GM12878 (cell line): ENCODE data around the gene CLK4. TPM values are rescaled to one million over a fixed set of nuclear protein-coding genes. Genes with fewer than 3 reads are reported as not detected.

Source experiments
- ATAC-seq: fragments of 200-7000 bp; cut with Tn5 transposase; 3 replicates; pipeline ENCODE4 v1.9.1; 2020; ENCODE audit warnings: mild to moderate bottlenecking, moderate library complexity
- BruUV-seq: library from RNA; stranded (reverse); fragments of 400-500 nt; replicated peaks from 2 replicates; lab custom pipeline; 2021; lab: Mats Ljungman, UMichigan
- CTCF ChIA-PET: fragments of 300-600 bp; sonication (Branson Sonifier 250); formaldehyde crosslinking; extraction: SDS; loops from one replicate; lab custom pipeline; 2021; ENCODE audit warnings: inconsistent platforms; lab: Yijun Ruan, JAX
- POLR2A ChIA-PET: fragments of 350-600 bp; formaldehyde crosslinking; extraction: SDS; loops from one replicate; lab custom pipeline; 2021; ENCODE audit warnings: inconsistent platforms; lab: Charles Lee
- RAD21 ChIA-PET: fragments of 300-600 bp; sonication (Branson Sonifier 250); formaldehyde crosslinking; loops from one replicate; lab custom pipeline; 2023; ENCODE audit warnings: antibody characterized with exemption; ENCODE audit not compliant: unreplicated experiment; lab: Charles Lee
- SMC1A ChIA-PET: fragments of 300-600 bp; sonication (Branson Sonifier 250); formaldehyde crosslinking; loops from one replicate; lab custom pipeline; 2023; ENCODE audit not compliant: unreplicated experiment, uncharacterized antibody; lab: Charles Lee
- DNase-seq: peaks from one replicate; pipeline ENCODE4 v3.0.0-alpha.2; 2011; ENCODE audit warnings: low read depth, low spot score
- FAIRE-seq: peaks from 3 replicates; lab custom pipeline; 2011; peaks lifted over from hg19 to GRCh38; lab: Jason Lieb, UNC
- H2AFZ ChIP-seq: 2 replicates; pipeline ENCODE4 v1.6.0; 2011; ENCODE audit warnings: low read depth, low read length, control low read depth; ENCODE audit not compliant: control insufficient read depth
- H3K27ac ChIP-seq: 2 replicates; pipeline ENCODE4 v1.5.1; 2011; ENCODE audit warnings: control low read depth; ENCODE audit not compliant: control insufficient read depth, insufficient read depth
- H3K27me3 ChIP-seq, 2 experiments: replicated peaks in 1 of 2; 2 replicates each; pipeline versions ENCODE4 v1.6.0 to v1.6.1; 2011; ENCODE audit warnings: low read length in 1 of 2; ENCODE audit not compliant: control insufficient read depth in 2 of 2, insufficient read depth in 2 of 2
- H3K36me3 ChIP-seq, 2 experiments: 2 replicates each; pipeline ENCODE4 v1.5.1; 2011; ENCODE audit warnings: low read length in 1 of 2; ENCODE audit not compliant: control insufficient read depth in 2 of 2, insufficient read depth in 2 of 2
- H3K4me1 ChIP-seq: 2 replicates; pipeline ENCODE4 v1.6.1; 2011; ENCODE audit warnings: mild to moderate bottlenecking, low read length, moderate library complexity, mixed read lengths; ENCODE audit not compliant: control insufficient read depth, insufficient read depth
- H3K4me2 ChIP-seq: 2 replicates; pipeline ENCODE4 v1.6.0; 2011; ENCODE audit warnings: control low read depth; ENCODE audit not compliant: control insufficient read depth, insufficient read depth
- H3K4me3 ChIP-seq: fragments of 200-600 bp; sonication (generic); 2 replicates; pipeline ENCODE4 v1.5.1; 2016
- H3K79me2 ChIP-seq: 2 replicates; pipeline ENCODE4 v1.6.0; 2011; ENCODE audit warnings: low read length; ENCODE audit not compliant: control insufficient read depth, insufficient read depth
- H3K9ac ChIP-seq: 2 replicates; pipeline ENCODE4 v1.8.0; 2011; ENCODE audit warnings: low read length, control low read depth, mixed read lengths; ENCODE audit not compliant: control insufficient read depth, insufficient read depth
- H3K9me3 ChIP-seq: replicated peaks from 3 replicates; pipeline ENCODE4 v1.5.1; 2011; ENCODE audit warnings: mild to moderate bottlenecking, low read length; ENCODE audit not compliant: control insufficient read depth, insufficient read depth
- H4K20me1 ChIP-seq: 2 replicates; pipeline ENCODE4 v1.6.0; 2011; ENCODE audit not compliant: control insufficient read depth, insufficient read depth
- BACH1 ChIP-seq: fragments of 450-650 bp; IDR thresholded peaks from 2 replicates; pipeline ENCODE4 v1.6.1; 2017; ENCODE audit warnings: mild to moderate bottlenecking, borderline replicate concordance
- GABPA ChIP-seq: IDR thresholded peaks from 2 replicates; pipeline ENCODE4 v1.6.1; 2014; ENCODE audit warnings: antibody characterized with exemption, low read depth, mild to moderate bottlenecking, inconsistent platforms
- IRF4 ChIP-seq: IDR thresholded peaks from 2 replicates; pipeline ENCODE4 v1.6.1; 2011; ENCODE audit warnings: low read depth, low read length
- SMAD1 ChIP-seq: fragments of 450-650 bp; IDR thresholded peaks from 2 replicates; pipeline ENCODE4 v1.6.1; 2018; ENCODE audit warnings: mild to moderate bottlenecking, low read depth; ENCODE audit not compliant: partially characterized antibody
- SREBF1 ChIP-seq: IDR thresholded peaks from 2 replicates; pipeline ENCODE4 v1.6.1; 2012; ENCODE audit warnings: mild to moderate bottlenecking, low read length
- WGBS: methylation state at CpG from one replicate; pipeline ENCODE4 v1.1.6; 2016; ENCODE audit warnings: low lambda C conversion rate; ENCODE audit not compliant: insufficient replicate concordance, insufficient coverage; ENCODE audit errors: missing lambda C conversion rate; 5-methylcytosine and 5-hydroxymethylcytosine counted together
- in situ Hi-C: fragments of 300-500 bp; cut with MboI; formaldehyde crosslinking; loops from 9 replicates; pipeline ENCODE4 v1.14.3; 2018; ENCODE audit warnings: mixed read lengths
- intact Hi-C: fragments of 100-400 bp; cut with micrococcal nuclease; formaldehyde crosslinking; loops from one replicate; pipeline ENCODE4 v1.14.2; 2022; ENCODE audit not compliant: unreplicated experiment
- polyA plus RNA-seq, 11 experiments: library from polyadenylated mRNA; depleted of rRNA in 4 of 11; unstranded in 6 of 11; stranded (reverse) in 5 of 11; fragments of >200 nt; fragmentation: Nextera tagmentation in 4 of 11; fragmentation: Illumina TruSeq in 1 of 11; extraction: Ambion mirVana in 4 of 11; extraction: Trizol in 1 of 11; gene quantifications; 1 replicate in 1 of 11; 2 replicates in 10 of 11; pipeline versions ENCODE4 v1.2.1 to v1.2.3, GENCODE V29; 2011 to 2016; ENCODE audit warnings: inconsistent platforms in 2 of 11, missing spikeins in 2 of 11, low read depth in 1 of 11
- total RNA-seq, 4 experiments: library from RNA; depleted of rRNA in 3 of 4; stranded (reverse); fragments of >200 nt in 3 of 4; fragmentation: Illumina TruSeq in 1 of 4; extraction: Trizol in 1 of 4; gene quantifications; 2 replicates each; pipeline versions ENCODE4 v1.2.1 to v1.2.3, GENCODE V29; 2013 to 2021
- TF ChIP-seq, protein P1 (sequence below): fragments of 450-650 bp; IDR thresholded peaks from 2 replicates; pipeline ENCODE4 v1.6.1; 2017; ENCODE audit warnings: borderline replicate concordance
- TF ChIP-seq, protein P2 (sequence below): IDR thresholded peaks from 2 replicates; pipeline ENCODE4 v1.6.1; 2011; ENCODE audit warnings: borderline replicate concordance, low read depth, mild to moderate bottlenecking, moderate library complexity, low read length; ENCODE audit not compliant: insufficient read depth, poor library complexity, severe bottlenecking
- TF ChIP-seq, protein P3 (sequence below): fragments of 450-650 bp; formaldehyde crosslinking; IDR thresholded peaks from 2 replicates; pipeline ENCODE4 v1.5.0; 2022; ENCODE audit warnings: mild to moderate bottlenecking, missing genetic modification characterization
- TF ChIP-seq, protein P4 (sequence below): fragments of 150-350 bp; IDR thresholded peaks from 2 replicates; pipeline ENCODE4 v1.6.1; 2014; ENCODE audit warnings: mild to moderate bottlenecking, low read depth, low read length

CLK4 gene
- total and polyA plus RNA-seq, 10 of the 15 experiments (the other 5 are each of a cell fraction or from before 2014, with no cell fraction given): 13.6 to 47.9 (median 19.1) TPM

DNA sequence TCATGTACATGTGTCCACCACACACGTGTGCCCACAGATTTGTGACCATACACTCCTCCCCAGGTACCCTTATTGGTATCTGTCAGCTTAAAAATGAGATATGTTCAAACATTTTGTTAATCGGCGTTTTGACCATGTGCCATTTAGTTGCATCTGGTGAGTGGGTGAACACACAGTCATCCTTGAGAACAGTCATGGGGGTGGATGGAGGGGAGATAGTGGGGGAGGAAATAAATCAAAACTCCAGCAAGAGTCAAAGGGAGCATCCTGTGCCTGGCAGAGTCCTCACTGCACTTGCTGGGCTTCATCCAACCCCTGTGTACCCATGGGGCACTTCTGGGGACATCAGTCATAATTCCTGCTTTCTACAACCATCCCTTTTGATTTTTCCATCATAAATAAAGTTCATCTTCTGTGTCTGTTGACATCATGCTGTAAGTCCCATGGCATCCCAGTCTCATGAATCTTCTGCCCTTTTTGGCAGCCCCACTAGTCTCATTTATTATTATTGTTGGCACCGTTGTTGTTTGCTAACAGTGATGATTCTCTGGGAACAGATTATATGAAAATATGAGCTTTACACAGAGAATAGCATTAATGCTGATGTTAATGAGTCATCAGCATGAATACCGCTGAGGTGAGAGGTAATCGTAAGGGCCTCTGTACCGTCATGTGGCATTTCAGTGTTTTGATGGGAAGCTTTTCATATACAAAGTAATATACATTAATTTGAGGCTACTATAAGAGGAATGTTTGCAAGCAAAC lies 24.4 kb upstream of the CLK4 start:
- DNase-seq (no peak), FAIRE-seq (no peak), ATAC-seq (no peak)
- intact Hi-C loops: no loop called here
- no peak overlapping the region for H3K27ac ChIP-seq
- ChIA-PET CTCF (no interaction called here), SMC1A (no interaction called here), RAD21 (no interaction called here), POLR2A (interaction anchor here (0.5 kb wide), 1 partner anchor 29 kb away, joined by 7 read pairs; no protein-coding TSS in a partner anchor)
- BruUV-seq: no TSS peak
- H3K4me2 ChIP-seq: no peak overlapping the region
- no peak overlapping the region for H3K9ac ChIP-seq
- no peaks in the 10 kb centered on the region for H3K36me3 ChIP-seq
- H2AFZ ChIP-seq: no peak overlapping the region
- H3K4me3 ChIP-seq: no peak overlapping the region
- H3K79me2 ChIP-seq: no peaks in the 10 kb centered on the region
- 60% methylated on average over 7 of the region's 7 CpGs for WGBS
- H3K9me3 ChIP-seq: no peaks in the 10 kb centered on the region; the same call in 2 of the 3 replicates
- H3K4me1 ChIP-seq: no peaks in the 10 kb centered on the region
- no peaks in the 10 kb centered on the region for H3K27me3 ChIP-seq
- H4K20me1 ChIP-seq: no peaks in the 10 kb centered on the region
- in situ Hi-C loops: no loop called here
- TF ChIP-seq SREBF1: no peak
- no peak for TF ChIP-seq SMAD1
- TF ChIP-seq, protein P1, sequence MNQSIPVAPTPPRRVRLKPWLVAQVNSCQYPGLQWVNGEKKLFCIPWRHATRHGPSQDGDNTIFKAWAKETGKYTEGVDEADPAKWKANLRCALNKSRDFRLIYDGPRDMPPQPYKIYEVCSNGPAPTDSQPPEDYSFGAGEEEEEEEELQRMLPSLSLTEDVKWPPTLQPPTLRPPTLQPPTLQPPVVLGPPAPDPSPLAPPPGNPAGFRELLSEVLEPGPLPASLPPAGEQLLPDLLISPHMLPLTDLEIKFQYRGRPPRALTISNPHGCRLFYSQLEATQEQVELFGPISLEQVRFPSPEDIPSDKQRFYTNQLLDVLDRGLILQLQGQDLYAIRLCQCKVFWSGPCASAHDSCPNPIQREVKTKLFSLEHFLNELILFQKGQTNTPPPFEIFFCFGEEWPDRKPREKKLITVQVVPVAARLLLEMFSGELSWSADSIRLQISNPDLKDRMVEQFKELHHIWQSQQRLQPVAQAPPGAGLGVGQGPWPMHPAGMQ: no peak
- TF ChIP-seq, protein P2, sequence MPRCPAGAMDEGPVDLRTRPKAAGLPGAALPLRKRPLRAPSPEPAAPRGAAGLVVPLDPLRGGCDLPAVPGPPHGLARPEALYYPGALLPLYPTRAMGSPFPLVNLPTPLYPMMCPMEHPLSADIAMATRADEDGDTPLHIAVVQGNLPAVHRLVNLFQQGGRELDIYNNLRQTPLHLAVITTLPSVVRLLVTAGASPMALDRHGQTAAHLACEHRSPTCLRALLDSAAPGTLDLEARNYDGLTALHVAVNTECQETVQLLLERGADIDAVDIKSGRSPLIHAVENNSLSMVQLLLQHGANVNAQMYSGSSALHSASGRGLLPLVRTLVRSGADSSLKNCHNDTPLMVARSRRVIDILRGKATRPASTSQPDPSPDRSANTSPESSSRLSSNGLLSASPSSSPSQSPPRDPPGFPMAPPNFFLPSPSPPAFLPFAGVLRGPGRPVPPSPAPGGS: no peak
- no peak for TF ChIP-seq IRF4
- no peak for TF ChIP-seq BACH1
- no peak for TF ChIP-seq GABPA
- TF ChIP-seq, protein P3, sequence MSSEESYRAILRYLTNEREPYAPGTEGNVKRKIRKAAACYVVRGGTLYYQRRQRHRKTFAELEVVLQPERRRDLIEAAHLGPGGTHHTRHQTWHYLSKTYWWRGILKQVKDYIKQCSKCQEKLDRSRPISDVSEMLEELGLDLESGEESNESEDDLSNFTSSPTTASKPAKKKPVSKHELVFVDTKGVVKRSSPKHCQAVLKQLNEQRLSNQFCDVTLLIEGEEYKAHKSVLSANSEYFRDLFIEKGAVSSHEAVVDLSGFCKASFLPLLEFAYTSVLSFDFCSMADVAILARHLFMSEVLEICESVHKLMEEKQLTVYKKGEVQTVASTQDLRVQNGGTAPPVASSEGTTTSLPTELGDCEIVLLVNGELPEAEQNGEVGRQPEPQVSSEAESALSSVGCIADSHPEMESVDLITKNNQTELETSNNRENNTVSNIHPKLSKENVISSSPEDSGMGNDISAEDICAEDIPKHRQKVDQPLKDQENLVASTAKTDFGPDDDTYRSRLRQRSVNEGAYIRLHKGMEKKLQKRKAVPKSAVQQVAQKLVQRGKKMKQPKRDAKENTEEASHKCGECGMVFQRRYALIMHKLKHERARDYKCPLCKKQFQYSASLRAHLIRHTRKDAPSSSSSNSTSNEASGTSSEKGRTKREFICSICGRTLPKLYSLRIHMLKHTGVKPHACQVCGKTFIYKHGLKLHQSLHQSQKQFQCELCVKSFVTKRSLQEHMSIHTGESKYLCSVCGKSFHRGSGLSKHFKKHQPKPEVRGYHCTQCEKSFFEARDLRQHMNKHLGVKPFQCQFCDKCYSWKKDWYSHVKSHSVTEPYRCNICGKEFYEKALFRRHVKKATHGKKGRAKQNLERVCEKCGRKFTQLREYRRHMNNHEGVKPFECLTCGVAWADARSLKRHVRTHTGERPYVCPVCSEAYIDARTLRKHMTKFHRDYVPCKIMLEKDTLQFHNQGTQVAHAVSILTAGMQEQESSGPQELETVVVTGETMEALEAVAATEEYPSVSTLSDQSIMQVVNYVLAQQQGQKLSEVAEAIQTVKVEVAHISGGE (CRISPR knock-in tag): no peak
- TF ChIP-seq, protein P4, sequence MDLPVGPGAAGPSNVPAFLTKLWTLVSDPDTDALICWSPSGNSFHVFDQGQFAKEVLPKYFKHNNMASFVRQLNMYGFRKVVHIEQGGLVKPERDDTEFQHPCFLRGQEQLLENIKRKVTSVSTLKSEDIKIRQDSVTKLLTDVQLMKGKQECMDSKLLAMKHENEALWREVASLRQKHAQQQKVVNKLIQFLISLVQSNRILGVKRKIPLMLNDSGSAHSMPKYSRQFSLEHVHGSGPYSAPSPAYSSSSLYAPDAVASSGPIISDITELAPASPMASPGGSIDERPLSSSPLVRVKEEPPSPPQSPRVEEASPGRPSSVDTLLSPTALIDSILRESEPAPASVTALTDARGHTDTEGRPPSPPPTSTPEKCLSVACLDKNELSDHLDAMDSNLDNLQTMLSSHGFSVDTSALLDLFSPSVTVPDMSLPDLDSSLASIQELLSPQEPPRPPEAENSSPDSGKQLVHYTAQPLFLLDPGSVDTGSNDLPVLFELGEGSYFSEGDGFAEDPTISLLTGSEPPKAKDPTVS: no peak
